SU-DHL-6 (cell line): ENCODE measurements around the gene CTDSP1.

Experiments
- H2AFZ ChIP-seq: fragments of 200-600 bp; sonication (generic); 2 replicates; pipeline ENCODE4 v1.6.1; 2014; ENCODE audit warnings: low read depth, mild to moderate bottlenecking, moderate library complexity, mixed read lengths, antibody characterized with exemption, low read length; ENCODE audit not compliant: severe bottlenecking
- H3F3A ChIP-seq: fragments of 200-600 bp; shearing (Covaris generic); 2 replicates; pipeline ENCODE4 v1.6.0; 2016; ENCODE audit warnings: antibody characterized with exemption, mild to moderate bottlenecking; ENCODE audit not compliant: insufficient read depth
- H3K27ac ChIP-seq: fragments of 200-600 bp; sonication (generic); 2 replicates; pipeline ENCODE4 v1.5.1; 2016; ENCODE audit warnings: low read depth, mild to moderate bottlenecking, low read length, moderate library complexity, mixed read lengths
- H3K27me3 ChIP-seq: fragments of 200-600 bp; sonication (generic), shearing (Covaris generic); 2 replicates; pipeline ENCODE4 v1.6.0; 2014; ENCODE audit warnings: mild to moderate bottlenecking, low read length
- H3K36me3 ChIP-seq: fragments of 200-600 bp; sonication (generic); 2 replicates; pipeline ENCODE4 v1.6.1; 2014; ENCODE audit warnings: mild to moderate bottlenecking, low read length, mixed read lengths
- H3K4me2 ChIP-seq: fragments of 300-600, 200-600 bp; shearing (Covaris generic), sonication (generic); 2 replicates; pipeline ENCODE4 v1.6.0; 2014; ENCODE audit warnings: low read length, low read depth, mild to moderate bottlenecking; ENCODE audit not compliant: poor library complexity, severe bottlenecking
- H3K4me3 ChIP-seq: fragments of 200-600 bp; sonication (generic); 2 replicates; pipeline ENCODE4 v1.5.1; 2014; ENCODE audit warnings: antibody characterized with exemption, low read length, mild to moderate bottlenecking, mixed read lengths; ENCODE audit not compliant: insufficient read depth, poor library complexity, severe bottlenecking
- H3K79me2 ChIP-seq: fragments of 200-600 bp; sonication (generic); 2 replicates; pipeline ENCODE4 v1.6.1; 2014; ENCODE audit warnings: mild to moderate bottlenecking, low read length, moderate library complexity; ENCODE audit not compliant: insufficient read depth
- H3K9ac ChIP-seq: fragments of 200-600 bp; sonication (generic); 2 replicates; pipeline ENCODE4 v1.7.0; 2014; ENCODE audit warnings: mild to moderate bottlenecking, low read length
- H3K9me2 ChIP-seq: fragments of 200-600 bp; sonication (generic); replicated peaks from 2 replicates; pipeline ENCODE4 v1.6.1; 2014; ENCODE audit warnings: low read length; ENCODE audit not compliant: insufficient read depth
- H3K9me3 ChIP-seq: fragments of 200-600 bp; sonication (generic); 2 replicates; pipeline ENCODE4 v1.6.1; 2014; ENCODE audit warnings: low read length, mixed read lengths; ENCODE audit not compliant: insufficient read depth
- H4K20me1 ChIP-seq: fragments of 200-600 bp; sonication (generic); 2 replicates; pipeline ENCODE4 v1.6.1; 2014; ENCODE audit warnings: low read depth, mild to moderate bottlenecking, antibody characterized with exemption, low read length, moderate library complexity, mixed read lengths
- EZH2phosphoT487 ChIP-seq: fragments of 200-600 bp; sonication (generic), shearing (Covaris generic); conservative IDR thresholded peaks from 2 replicates; pipeline ENCODE4 v1.6.1; 2018; ENCODE audit warnings: mild to moderate bottlenecking, antibody characterized with exemption, low read length, moderate library complexity, mixed read lengths
- TF ChIP-seq, protein P1 (sequence below): fragments of 200-600 bp; sonication (generic); IDR thresholded peaks from one replicate; pipeline ENCODE4 v1.5.1; 2017; ENCODE audit warnings: antibody characterized with exemption, mild to moderate bottlenecking, low read length, moderate library complexity; ENCODE audit not compliant: insufficient read depth, poor library complexity, severe bottlenecking

Gene CTDSP1

DNA sequence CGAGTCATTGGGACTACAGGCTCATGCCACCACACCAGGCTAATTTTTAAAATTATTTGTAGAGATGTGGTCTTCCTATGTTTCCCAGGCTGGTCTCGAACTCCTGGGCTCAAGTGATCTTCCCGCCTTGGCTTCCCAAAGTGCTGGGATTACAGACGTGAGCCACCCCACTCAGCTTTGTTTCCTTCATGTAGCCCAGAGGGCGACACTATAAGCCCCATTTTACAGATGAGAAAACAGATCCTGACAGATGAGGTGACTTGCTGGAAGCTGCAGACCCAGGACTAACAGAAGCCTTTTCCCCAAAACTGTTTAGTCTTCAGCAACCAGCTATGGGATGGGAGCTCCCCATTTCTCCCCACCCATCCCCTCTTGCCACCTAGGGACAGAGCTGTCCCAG lies 7.2 kb upstream of the CTDSP1 start:
- no peaks in the 10 kb centered on the region for H3K9me3 ChIP-seq
- H3K36me3 ChIP-seq: no peaks in the 10 kb centered on the region
- H3F3A ChIP-seq: no peaks in the 10 kb centered on the region
- H2AFZ ChIP-seq: no peak overlapping the region
- H3K4me2 ChIP-seq: no peak overlapping the region
- H3K9ac ChIP-seq: no peak overlapping the region
- no peak overlapping the region for H3K4me3 ChIP-seq
- no peaks in the 10 kb centered on the region for H3K27me3 ChIP-seq
- H4K20me1 ChIP-seq: no peaks in the 10 kb centered on the region
- H3K9me2 ChIP-seq: no peaks in the 10 kb centered on the region
- no peaks in the 10 kb centered on the region for H3K79me2 ChIP-seq
- TF ChIP-seq, protein P1, sequence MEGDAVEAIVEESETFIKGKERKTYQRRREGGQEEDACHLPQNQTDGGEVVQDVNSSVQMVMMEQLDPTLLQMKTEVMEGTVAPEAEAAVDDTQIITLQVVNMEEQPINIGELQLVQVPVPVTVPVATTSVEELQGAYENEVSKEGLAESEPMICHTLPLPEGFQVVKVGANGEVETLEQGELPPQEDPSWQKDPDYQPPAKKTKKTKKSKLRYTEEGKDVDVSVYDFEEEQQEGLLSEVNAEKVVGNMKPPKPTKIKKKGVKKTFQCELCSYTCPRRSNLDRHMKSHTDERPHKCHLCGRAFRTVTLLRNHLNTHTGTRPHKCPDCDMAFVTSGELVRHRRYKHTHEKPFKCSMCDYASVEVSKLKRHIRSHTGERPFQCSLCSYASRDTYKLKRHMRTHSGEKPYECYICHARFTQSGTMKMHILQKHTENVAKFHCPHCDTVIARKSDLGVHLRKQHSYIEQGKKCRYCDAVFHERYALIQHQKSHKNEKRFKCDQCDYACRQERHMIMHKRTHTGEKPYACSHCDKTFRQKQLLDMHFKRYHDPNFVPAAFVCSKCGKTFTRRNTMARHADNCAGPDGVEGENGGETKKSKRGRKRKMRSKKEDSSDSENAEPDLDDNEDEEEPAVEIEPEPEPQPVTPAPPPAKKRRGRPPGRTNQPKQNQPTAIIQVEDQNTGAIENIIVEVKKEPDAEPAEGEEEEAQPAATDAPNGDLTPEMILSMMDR: no peak
- no peak for TF ChIP-seq EZH2phosphoT487
- H3K27ac ChIP-seq: no peak overlapping the region

DNA sequence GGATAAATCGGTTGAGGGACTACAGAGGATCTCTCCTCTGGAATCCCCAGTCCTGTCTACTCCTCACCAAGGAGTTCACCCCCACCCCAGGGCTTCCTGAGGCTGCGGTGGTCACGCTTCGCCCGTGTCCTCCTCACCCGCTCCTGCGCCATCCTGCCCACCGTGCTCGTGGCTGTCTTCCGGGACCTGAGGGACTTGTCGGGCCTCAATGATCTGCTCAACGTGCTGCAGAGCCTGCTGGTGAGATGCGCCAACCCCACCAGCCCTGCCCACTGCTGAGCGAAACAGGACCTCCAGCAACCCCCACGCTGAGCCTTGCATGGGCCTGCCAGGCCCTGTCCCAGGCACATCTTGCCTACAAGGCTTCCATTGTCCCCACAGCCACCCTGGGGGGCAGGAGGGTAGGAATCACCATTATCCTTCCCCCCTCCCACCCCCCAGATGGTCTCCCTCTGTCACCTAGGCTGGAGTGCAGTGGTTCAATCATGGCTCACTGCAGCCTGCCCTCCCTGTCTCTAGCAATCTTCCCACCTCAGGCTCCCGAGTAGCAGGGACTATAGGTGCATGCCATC lies 6.7 kb upstream of the CTDSP1 start:
- TF ChIP-seq, protein P1: no peak
- TF ChIP-seq EZH2phosphoT487: no peak
- H4K20me1 ChIP-seq: no peaks in the 10 kb centered on the region
- no peak overlapping the region for H3K4me3 ChIP-seq
- H3K36me3 ChIP-seq: no peaks in the 10 kb centered on the region
- no peaks in the 10 kb centered on the region for H3K9me2 ChIP-seq
- no peak overlapping the region for H3K4me2 ChIP-seq
- no peaks in the 10 kb centered on the region for H3K79me2 ChIP-seq
- H2AFZ ChIP-seq: no peak overlapping the region
- H3K27ac ChIP-seq: no peak overlapping the region
- H3K9me3 ChIP-seq: no peaks in the 10 kb centered on the region
- H3K27me3 ChIP-seq: no peaks in the 10 kb centered on the region
- no peaks in the 10 kb centered on the region for H3F3A ChIP-seq
- H3K9ac ChIP-seq: no peak overlapping the region

DNA sequence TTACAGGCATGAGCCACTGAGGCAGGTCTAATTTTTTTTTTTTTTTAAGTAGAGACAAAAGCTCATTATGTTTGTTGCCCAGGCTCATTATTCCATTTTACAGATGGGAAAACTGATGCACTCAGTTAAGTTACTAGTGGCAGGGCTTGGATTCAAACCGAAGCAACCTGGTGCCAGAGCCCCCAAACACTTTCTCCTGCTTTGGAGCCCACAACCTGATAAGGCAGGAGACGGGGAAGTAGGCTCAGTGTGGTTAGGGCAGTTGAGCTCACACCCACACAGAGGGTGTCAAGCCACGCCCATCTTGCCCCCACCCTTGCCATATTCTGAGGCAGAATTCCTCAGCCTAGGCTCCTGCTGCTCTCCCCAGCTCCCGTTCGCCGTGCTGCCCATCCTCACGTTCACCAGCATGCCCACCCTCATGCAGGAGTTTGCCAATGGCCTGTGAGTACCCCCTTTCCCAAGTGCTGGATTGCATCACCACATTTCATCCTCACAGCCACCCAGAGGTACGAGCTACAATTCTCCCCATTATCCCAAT lies 5.8 kb upstream of the CTDSP1 start:
- Histone ChIP-seq H3K9me3 (no peaks in the 10 kb centered on the region), H3K4me2 (no peak overlapping the region), H3K4me3 (no peak overlapping the region), H3K79me2 (no peaks in the 10 kb centered on the region), H3K27ac (no peak overlapping the region), H3K9ac (no peak overlapping the region), H3F3A (no peaks in the 10 kb centered on the region), H2AFZ (no peak overlapping the region), H4K20me1 (no peaks in the 10 kb centered on the region), H3K9me2 (no peaks in the 10 kb centered on the region), H3K27me3 (no peaks in the 10 kb centered on the region), H3K36me3 (no peaks in the 10 kb centered on the region)
- TF ChIP-seq, protein P1: no peak
- no peak for TF ChIP-seq EZH2phosphoT487
